SK-N-SH treated with all-trans-retinoic acid at 6 μM for 48 hours (cell line): ENCODE measurements around the gene FGF19.

ENCODE experiments used
- ARNTL ChIP-seq: fragments of 450-650 bp; formaldehyde crosslinking; IDR thresholded peaks from 2 replicates; pipeline ENCODE4 v1.5.0; 2020; ENCODE audit warnings: low read depth, mild to moderate bottlenecking, moderate library complexity, borderline replicate concordance
- CREB5 ChIP-seq: fragments of 250-450 bp; sonication (Bioruptor Pico); IDR thresholded peaks from 2 replicates; pipeline ENCODE4 v1.5.1; 2020; ENCODE audit warnings: low read depth, mild to moderate bottlenecking, moderate library complexity
- GLIS3 ChIP-seq: fragments of 250-450 bp; sonication (Bioruptor Pico); IDR thresholded peaks from 2 replicates; pipeline ENCODE4 v1.5.0; 2020; ENCODE audit warnings: mild to moderate bottlenecking, moderate library complexity
- OSR1 ChIP-seq: fragments of 250-450 bp; sonication (Bioruptor Pico); IDR thresholded peaks from 2 replicates; pipeline ENCODE4 v1.8.0; 2022; ENCODE audit warnings: moderate library complexity, mild to moderate bottlenecking, inconsistent platforms
- PATZ1 ChIP-seq: fragments of 250-450 bp; sonication (Bioruptor Pico); IDR thresholded peaks from 2 replicates; pipeline ENCODE4 v1.8.0; 2020; ENCODE audit warnings: mild to moderate bottlenecking, moderate library complexity, borderline replicate concordance
- SNAI2 ChIP-seq: fragments of 250-450 bp; sonication (Bioruptor Pico); IDR thresholded peaks from 2 replicates; pipeline ENCODE4 v1.5.0; 2020; ENCODE audit warnings: mild to moderate bottlenecking, moderate library complexity
- TCF4 ChIP-seq: fragments of 250-450 bp; sonication (Bioruptor Pico); IDR thresholded peaks from 2 replicates; pipeline ENCODE4 v1.8.0; 2021; ENCODE audit warnings: mild to moderate bottlenecking, moderate library complexity, borderline replicate concordance
- ZFP3 ChIP-seq: fragments of 250-450 bp; sonication (Bioruptor Pico); IDR thresholded peaks from 2 replicates; pipeline ENCODE4 v1.5.0; 2020; ENCODE audit warnings: mild to moderate bottlenecking, moderate library complexity
- ZFP30 ChIP-seq: fragments of 450-650 bp; formaldehyde crosslinking; IDR thresholded peaks from 2 replicates; pipeline ENCODE4 v1.5.0; 2022; ENCODE audit warnings: mild to moderate bottlenecking, moderate library complexity
- ZNF565 ChIP-seq: fragments of 450-650 bp; formaldehyde crosslinking; conservative IDR thresholded peaks from 2 replicates; pipeline ENCODE4 v1.5.0; 2020; ENCODE audit warnings: low read depth, mild to moderate bottlenecking, moderate library complexity
- ZNF70 ChIP-seq: fragments of 450-650 bp; formaldehyde crosslinking; IDR thresholded peaks from 2 replicates; pipeline ENCODE4 v1.5.0; 2020; ENCODE audit warnings: mild to moderate bottlenecking, moderate library complexity

GRCh38 chr11:69649576-69649900, 54.3 kb downstream of the FGF19 start:
- no peak for TF ChIP-seq SNAI2 (CRISPR knock-in tag)
- TF ChIP-seq ZNF70: no peak
- no peak for TF ChIP-seq ZNF565
- no peak for TF ChIP-seq TCF4 (CRISPR knock-in tag)
- TF ChIP-seq CREB5: no peak
- TF ChIP-seq ZFP3 (CRISPR knock-in tag): no peak
- TF ChIP-seq PATZ1: no peak
- TF ChIP-seq GLIS3 (CRISPR knock-in tag): no peak
- no peak for TF ChIP-seq ARNTL
- no peak for TF ChIP-seq OSR1 (CRISPR knock-in tag)
- no peak for TF ChIP-seq ZFP30 (CRISPR knock-in tag)
